Measurements from ENCODE around the gene CDC42EP3.

GRCh38 chr2:37604716-37605115 is 66.7 kb downstream of the CDC42EP3 start:
- TF ChIP-seq EZH2 (IDR thresholded peaks at IDR 0.05; ENCODE audit: low read depth, unreplicated experiment) = no peak
- no peak for TF ChIP-seq CTCF (conservative IDR thresholded peaks at IDR 0.05; ENCODE audit: low read depth in 2 of 2)
- TF ChIP-seq POLR2AphosphoS5 (IDR thresholded peaks at IDR 0.05; ENCODE audit: low read depth) = no peak
- TF ChIP-seq STAT1 (IDR thresholded peaks at IDR 0.05; ENCODE audit: unreplicated experiment) = no peak
- no peak for TF ChIP-seq JUNB (IDR thresholded peaks at IDR 0.05; ENCODE audit: unreplicated experiment)
- TF ChIP-seq EZH2phosphoT487 (IDR thresholded peaks at IDR 0.05; ENCODE audit: unreplicated experiment) = no peak
- TF ChIP-seq REST (IDR thresholded peaks at IDR 0.05; ENCODE audit: unreplicated experiment) = no peak
